ENCODE results near the gene SPRYD3.

The SPRYD3 gene

GRCh38 chr12:53074283-53074998 lies 4.7 kb downstream of the SPRYD3 start:
- TF ChIP-seq PPARA (CRISPR knock-in tag; IDR thresholded peaks at IDR 0.05; ENCODE audit: borderline replicate concordance) (no peak), TOX (CRISPR knock-in tag; IDR thresholded peaks at IDR 0.05; ENCODE audit: borderline replicate concordance) (no peak), ZC3H10 (CRISPR knock-in tag; IDR thresholded peaks at IDR 0.05) (no peak), POU6F1 (CRISPR knock-in tag; IDR thresholded peaks at IDR 0.05; ENCODE audit: borderline replicate concordance, low read depth) (no peak), TSHZ2 (CRISPR knock-in tag; IDR thresholded peaks at IDR 0.05) (no peak), CSDC2 (CRISPR knock-in tag; IDR thresholded peaks at IDR 0.05) (no peak), TCF4 (CRISPR knock-in tag; IDR thresholded peaks at IDR 0.05; ENCODE audit: borderline replicate concordance) (no peak), ZNF70 (CRISPR knock-in tag; IDR thresholded peaks at IDR 0.05) (no peak), GLIS3 (CRISPR knock-in tag; IDR thresholded peaks at IDR 0.05) (no peak), ARNTL (CRISPR knock-in tag; IDR thresholded peaks at IDR 0.05; ENCODE audit: borderline replicate concordance, low read depth) (no peak), ZFP30 (CRISPR knock-in tag; IDR thresholded peaks at IDR 0.05) (no peak), ZNF8 (CRISPR knock-in tag; IDR thresholded peaks at IDR 0.05) (no peak), PATZ1 (CRISPR knock-in tag; IDR thresholded peaks at IDR 0.05; ENCODE audit: borderline replicate concordance) (no peak), ZNF565 (CRISPR knock-in tag; conservative IDR thresholded peaks at IDR 0.05; ENCODE audit: low read depth) (no peak), ESRRG (CRISPR knock-in tag; IDR thresholded peaks at IDR 0.05) (no peak), CREB5 (CRISPR knock-in tag; IDR thresholded peaks at IDR 0.05; ENCODE audit: low read depth) (no peak), SNAI2 (CRISPR knock-in tag; IDR thresholded peaks at IDR 0.05) (no peak), BACH2 (CRISPR knock-in tag; IDR thresholded peaks at IDR 0.05; ENCODE audit: borderline replicate concordance) (no peak), RARB (CRISPR knock-in tag; IDR thresholded peaks at IDR 0.05) (no peak), OSR1 (CRISPR knock-in tag; IDR thresholded peaks at IDR 0.05) (no peak)
- no peak for ATAC-seq

- TF ChIP-seq TSHZ2 (CRISPR knock-in tag; IDR thresholded peaks at IDR 0.05), result no peak
- ATAC-seq, result no peak
These were observed 5.3 kb downstream of the SPRYD3 start for GRCh38 chr12:53073881-53074280.

All from SK-N-SH treated with all-trans-retinoic acid at 6 μM for 48 hours (cell line).